ENCODE measurements around the gene TXK.

TXK gene

DNA sequence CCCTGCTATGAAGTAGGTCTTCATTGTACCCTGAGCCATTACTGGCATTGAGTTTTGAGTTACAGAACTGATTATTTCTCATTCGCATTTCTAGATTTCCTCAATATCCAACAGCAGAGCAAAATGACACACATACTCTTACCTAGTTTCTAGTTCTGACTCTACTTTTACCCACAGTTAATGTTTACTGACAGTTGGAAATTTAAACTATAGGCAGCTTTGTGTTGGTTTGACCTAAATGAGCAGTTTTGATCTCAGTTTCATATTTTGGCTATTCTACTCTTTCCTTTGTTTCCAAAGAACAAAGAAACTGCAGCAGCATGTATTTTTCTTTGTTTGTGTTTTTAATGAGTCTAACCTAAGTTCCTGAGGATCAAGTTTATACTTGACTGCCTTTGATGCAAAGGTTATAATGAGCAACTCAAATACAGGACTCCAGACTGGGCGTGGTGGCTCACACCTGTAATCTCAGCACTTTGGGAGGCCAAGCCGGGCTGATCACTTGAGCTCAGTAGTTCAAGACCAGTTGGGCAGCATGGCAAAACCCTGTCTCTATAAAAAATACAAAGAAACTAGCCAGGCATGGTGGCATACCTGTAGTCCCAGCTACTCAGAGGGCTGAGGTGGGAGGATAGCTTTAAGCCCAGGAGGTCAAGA, 30.4 kb downstream of the TXK start:
- no peak for DNase-seq (ENCODE audit: low spot score)

DNA sequence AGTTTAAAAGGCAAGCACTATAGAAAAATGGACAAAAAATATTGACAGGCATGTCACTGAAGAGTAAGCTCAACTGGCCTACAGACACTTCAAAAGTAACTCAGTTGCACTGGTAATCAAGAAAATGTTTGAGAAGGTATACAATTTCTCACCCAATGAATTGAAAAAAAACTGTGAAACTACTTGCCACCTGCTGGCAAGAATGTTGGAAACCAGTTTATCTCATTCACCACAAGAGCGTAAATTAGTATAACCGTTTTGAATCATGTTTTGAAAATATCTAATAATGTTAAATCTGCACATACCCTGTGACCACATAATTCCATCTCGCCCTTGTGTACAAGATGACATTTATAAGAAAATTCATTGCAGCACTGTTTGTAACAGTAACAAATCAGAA, 31.7 kb downstream of the TXK start:
- DNase-seq (ENCODE audit: low spot score), result no peak

DNA sequence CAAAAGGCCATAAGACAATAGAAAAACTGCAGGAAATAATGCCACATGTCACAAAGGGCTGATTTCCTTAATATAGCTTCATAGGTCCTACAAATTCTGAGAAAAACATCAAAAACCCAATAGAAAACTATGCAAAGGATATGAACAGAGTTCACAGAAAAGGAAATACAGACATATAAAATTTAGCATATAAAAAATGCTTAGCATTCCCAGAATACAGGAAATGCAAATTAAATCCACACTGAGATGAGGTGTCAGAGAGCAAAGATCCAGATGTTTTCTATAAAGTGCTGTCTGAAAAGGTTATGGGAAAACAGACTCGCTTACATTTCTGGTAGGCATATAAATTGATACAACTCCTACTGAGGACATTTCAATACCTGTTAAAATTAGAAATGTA, 33.8 kb downstream of the TXK start:
- no peak for DNase-seq (ENCODE audit: low spot score)

DNA sequence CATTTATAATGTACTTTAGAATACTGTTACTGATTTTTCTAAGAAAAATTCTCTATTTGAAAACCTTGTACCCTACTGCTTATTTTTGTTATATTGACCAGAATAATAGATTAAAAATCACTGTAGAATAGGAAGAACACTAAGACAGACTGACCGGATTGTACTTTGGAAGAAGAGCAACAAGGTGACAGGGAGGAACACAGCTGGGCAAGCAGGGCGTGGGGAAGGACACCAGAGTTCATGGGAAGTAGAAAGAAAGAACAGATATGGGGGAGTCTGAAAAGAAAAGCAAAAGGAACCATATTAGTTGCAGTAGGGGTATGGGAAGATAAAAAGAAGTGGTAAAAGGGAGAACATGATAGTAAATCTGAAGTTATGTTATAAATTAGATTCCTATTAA, 38.6 kb downstream of the TXK start:
- DNase-seq (ENCODE audit: low spot score), result no peak

DNA sequence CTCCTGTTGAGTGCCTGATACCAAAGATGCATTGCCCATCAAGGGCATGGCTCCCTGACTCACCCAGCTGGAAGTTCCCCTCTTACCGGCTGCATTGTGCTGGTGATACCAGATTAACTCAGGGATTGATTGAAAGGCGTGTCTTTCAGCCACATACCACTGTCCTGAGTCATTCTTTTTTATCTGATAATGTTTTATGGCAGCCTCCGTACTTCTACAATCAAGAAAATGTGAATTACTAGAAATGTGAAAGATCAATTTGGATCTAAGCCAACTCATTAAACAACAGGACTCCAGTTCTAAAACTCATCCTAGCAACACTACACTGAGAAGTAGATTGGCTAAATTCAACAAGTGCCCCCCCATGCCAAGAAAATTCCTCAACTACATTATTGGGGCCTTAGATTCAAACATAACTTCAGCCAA, 40.0 kb downstream of the TXK start:
- DNase-seq (ENCODE audit: low spot score), result no peak

DNA sequence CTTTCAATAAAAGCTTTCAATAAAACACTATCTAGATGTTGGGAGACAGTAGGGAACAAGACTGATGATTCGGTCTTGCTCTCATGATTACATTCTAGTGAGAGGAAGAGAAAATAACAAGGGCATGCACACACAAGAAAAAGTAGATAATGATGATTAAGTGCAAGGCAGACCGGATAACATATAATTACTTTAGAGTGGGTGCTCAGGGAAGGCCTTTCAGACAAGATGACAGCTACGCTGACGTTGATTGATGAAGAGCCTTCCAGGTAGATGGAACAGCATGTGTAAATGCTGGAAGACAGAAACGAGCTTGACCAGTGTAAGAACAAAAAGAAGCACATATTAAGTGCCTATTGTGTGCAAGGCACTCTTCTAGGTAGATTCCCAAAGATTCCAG, 43.4 kb downstream of the TXK start:
- no peak for DNase-seq (ENCODE audit: low spot score)

DNA sequence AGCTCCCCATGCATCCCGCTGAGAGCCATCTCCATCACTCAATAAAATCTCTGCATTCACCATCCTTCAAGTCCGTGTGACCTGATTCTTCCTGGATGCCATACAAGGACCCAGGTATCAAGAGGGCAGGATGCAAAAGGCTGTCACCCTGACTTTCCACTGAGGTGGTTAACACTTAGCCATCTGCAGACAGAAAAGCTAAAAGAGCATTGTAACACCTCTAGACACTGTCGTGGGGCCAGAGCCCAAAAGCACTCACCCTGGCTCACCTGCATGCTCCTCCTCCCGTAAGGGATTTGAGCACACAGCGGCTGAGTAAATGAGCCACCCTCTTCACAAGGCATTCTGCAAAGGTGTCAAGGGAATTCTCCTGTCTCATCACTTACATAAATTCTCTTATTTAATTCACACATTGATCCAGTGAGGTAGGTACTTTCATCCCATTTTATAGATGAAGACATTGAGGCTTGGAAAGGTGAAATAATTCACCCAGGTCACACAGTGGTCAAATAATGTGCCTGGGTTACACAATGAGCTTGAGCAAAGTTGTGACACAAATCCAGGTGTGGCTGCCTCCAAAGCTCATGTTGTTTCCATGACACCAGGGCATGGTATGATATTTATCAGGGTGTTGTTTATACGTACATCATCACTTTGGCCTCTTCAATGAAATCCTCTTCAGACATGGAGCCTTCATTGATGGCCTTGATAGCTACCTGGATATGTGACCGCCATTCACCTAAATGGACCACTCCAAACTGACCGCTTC, 48.0 kb downstream of the TXK start:
- DNase-seq (ENCODE audit: low spot score), result no peak

DNA sequence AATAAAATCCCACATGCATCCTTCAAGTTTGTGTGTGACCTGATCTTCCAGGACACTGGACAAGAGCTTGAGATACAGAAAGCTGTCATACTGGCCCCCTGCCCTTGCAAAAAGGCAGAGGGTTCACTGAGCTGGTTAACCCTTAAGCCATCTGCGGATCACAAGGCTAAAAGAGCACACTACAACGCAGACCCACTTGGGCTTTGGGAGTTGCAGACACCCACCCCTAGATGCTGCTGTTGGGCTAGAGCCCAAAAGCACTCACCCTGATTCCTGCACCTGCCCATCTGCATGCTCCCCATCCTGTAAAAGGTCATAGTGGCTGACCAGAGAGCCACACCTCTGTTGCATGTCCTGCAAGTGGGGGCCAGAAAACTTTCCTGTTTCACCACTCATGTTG, 51.1 kb downstream of the TXK start:
- no peak for DNase-seq (ENCODE audit: low spot score)

DNA sequence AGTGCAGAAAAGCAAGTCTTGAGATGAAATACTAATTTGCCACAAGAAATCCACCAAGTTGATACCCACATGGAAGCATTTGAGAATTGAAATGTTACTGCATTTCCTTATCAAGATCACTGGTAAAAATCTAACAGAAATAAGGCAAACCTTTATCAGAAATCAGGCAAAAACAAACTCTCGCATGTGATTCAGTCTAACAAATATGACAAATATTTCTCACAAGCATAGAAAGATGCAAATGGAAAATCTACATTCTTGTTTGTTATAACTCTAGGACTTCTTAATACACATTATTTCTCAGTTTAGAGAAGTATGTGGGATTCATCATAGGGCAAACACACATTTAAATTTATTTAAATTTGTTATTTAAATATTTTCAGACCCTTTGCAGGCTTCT, 52.9 kb downstream of the TXK start:
- DNase-seq (ENCODE audit: low spot score), result no peak

DNA sequence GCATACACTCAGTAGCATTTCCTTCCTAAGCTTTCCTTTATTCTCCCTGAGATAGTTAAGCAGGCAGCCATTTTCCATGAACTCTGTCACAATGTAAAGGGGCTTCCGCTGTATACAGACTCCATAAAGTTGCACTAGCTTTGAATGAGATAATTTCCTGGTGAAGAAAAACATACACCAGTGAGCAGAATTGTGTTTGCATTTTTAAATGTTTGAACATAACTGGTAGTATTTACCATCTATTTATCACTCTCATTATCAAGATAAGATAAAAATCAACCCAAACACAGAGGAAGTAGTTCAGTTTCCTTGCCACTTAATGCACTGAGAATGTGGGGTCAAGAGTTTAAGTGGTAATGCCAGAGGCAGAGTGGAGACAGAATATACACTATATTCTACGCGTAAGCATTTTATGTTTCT, 54.1 kb downstream of the TXK start:
- no peak for DNase-seq (ENCODE audit: low spot score)

DNA sequence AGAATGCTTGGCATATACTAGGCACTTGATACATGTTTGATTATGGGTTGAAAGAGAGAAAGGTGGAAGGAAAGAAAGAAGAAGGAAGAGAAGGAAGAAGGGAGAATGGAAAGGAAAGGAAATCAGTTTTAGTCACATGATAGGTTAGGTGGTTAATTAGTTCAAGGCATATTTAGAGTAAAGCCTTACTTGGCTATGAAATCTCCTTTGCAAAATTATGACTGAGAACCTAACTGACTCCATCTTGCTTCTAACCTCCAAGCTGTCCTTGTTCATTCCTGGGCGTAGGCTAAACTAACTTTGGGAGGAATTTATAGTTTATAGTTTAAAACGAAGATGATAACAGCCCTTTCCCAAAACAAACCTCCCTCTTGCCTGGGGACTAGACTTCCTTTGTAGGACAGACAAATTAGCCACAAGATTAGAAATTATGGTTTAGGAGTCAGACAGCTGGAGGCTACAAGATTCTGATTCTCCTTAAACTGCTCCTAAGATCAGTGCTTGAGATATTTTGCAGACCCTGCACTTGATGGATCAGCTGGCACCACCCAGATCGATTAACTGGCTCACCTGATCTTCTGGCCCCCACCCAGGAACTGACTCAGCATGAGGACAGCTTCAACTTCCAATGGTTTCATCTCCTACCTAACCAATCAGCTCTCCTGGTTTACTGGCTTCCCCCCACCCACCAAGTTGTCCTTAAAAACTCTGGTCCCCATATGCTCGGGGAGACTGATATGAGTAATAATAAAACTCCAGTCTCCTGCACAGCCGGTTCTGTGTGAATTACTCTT, 55.0 kb downstream of the TXK start:
- no peak for DNase-seq (ENCODE audit: low spot score)

DNA sequence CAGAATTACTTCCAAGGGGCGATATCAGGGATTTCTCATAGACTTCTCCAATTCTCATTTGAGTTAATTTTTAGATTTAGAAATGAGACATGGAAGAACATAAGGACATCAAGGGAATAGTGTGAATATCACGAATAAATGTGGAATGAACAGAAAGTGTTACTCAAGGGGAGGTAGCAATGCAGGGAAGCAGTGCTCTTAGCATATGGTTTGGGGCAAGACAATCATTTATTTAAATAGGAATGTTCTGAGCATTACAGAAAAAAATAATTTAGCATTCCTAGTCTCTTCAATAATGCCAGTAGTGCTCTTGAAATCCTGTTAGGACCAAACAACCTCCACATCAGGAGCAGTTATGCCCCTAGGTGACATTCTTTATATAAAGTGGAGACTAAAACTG, 55.6 kb downstream of the TXK start:
- no peak for DNase-seq (ENCODE audit: low spot score)

DNA sequence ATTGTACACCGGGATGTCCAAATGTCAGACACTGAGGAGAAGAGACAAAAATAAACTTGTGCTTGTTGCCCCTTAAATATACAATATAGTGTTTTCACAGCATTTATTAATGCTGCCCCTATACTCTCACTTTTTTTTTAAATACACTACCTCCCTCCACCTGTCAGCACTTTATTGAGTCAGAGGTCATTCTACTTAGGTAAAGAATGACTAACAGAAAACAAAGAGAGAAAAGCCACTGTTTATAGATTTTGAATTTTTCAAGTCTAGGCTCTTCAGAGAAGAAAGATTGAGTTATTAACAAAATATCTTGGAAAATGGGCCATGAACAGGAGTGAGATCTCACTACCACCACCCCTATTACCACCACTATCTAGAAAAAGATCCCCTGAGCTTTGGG, 59.4 kb downstream of the TXK start:
- no peak for DNase-seq (ENCODE audit: low spot score)

DNA sequence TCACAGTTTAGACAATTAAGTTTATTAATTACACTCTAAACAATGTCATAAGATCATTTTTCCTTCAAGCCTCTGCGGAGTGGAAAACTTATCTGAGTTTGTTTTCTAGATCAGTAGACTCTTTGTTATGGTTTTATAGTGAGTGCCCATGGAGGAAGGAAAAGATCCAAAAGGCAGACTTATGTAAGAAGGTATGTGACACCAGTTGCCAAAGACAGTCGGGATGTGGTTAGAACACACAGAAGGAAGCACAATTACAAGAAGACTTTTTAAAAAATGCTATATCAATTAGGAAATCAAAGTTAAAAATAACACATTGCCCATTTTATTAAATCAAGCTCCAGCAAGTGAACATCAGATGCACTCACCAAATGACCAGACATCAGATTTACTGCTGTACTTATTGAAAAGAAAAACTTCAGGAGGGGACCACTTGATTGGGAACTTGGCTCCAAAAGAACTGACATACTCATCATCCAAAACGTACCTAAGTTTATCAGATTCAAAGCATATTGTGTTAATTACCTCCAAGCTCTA, 60.4 kb downstream of the TXK start:
- no peak for DNase-seq (ENCODE audit: low spot score)

DNA sequence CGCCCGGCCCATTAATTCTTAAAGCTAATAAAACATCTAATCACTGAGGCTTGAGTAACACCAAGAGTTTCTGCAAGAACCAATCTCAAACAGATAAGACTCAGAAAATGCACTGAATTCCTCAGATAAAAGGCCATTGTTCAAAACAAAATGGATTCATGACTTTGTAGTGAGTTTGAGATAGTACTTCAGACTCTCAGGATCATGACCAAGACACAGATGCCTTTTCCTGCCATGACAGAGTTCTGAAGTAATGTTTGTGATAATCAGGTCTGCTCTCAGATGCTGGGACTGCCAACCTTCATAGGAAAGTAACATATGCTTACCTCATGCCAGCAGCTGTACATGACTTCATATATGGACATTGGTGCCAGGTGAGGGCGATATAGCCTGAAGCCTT, 62.9 kb downstream of the TXK start:
- DNase-seq (ENCODE audit: low spot score), result no peak

DNA sequence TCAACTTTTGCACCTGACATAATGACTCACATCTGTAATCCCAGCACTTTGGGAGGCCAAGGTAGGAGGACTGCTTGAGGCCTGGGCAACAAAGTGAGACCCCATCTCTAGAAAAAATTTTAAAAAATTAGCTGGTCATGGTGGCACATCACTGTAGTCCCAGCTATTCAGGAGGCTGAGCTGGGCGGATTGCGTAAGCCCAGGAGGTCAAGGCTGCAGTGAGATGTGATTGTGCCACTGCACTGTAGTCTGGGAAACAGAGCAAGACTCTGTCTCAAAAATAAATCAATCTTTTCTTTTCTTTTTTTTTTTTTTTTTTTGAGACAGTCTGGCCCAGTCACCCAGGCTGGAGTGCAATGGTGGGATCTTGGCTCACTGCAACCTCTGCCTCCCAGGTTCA, 65.0 kb downstream of the TXK start:
- no peak for DNase-seq (ENCODE audit: low spot score)

DNA sequence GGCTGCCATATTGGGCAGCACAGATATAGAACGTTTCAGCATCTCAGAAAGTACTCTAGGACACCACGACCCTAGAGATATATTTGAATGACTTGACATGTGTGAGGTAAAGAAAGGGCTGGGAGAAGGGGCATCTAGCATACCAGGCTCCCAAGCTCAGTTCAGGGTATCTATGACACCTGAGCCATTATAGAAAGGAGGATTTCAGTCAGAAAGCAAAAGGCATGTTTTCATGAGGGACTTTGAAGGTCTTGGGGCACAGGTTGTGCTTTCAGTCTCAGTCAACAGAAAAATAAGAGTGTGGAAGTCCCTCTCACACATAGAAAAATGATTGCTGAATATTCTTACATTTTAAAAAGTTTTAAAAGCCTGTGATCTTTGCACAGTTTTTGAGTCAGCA, 65.9 kb downstream of the TXK start:
- DNase-seq (ENCODE audit: low spot score), result no peak

DNA sequence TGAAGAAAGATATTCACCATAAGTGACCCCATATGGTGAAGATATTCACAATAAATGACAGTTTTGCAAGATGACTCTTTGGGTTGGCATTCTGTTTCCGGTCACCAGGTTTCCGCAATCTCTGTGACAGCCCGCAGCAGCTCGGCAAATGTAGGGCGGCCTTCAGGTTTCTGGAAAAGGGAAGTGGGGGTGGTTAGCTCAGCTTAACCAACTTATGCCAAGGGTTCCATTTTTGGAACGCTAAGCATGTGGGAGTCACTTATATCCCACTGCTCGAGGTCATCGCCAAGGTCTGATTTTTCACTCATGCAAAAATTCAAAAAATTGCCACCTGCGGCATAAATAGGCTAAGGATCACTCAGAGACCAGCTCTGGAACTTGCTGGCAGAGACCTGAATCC, 66.5 kb downstream of the TXK start:
- no peak for DNase-seq (ENCODE audit: low spot score)

DNA sequence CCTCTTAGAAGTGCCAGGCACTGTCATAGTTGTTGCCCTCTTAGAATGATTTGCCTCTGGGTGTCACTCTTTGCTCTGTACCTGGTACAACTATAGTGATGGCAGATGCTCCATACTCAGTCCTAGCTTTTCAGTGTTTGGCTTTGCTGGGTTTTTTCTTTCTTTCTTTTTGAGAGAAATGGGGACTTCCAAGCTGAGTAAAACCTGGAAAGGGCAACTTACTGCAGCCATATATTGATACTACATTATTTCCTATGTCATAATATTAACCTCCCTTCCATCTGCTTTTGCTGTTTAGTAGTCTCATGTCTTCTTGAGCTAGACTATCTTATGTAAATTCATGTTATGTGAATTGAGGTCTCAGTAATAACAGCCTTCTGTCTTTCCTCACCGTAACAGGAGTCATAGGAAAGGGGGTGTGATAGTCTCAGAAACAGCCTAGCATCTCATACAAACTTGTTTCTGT, 68.4 kb downstream of the TXK start:
- no peak for DNase-seq (ENCODE audit: low spot score)

DNA sequence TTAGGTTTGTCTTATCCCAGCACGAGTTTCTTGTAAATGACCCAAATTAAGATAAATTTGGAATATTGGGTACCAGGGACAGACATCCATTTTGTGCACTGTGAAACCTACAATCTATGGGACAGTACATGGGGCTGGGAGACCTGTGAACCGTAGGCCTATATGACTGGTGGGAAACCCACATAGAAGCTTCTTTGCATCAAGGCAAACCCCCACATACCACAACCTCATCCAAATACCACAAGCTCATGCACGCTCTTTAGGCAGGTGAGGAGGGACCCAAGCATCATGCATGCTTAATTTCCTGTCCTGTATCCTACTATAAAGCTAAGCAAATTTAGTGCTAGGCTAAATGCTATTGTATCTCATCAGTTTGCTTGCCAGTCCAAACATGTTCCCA, 69.7 kb downstream of the TXK start:
- DNase-seq (ENCODE audit: low spot score), result no peak

DNA sequence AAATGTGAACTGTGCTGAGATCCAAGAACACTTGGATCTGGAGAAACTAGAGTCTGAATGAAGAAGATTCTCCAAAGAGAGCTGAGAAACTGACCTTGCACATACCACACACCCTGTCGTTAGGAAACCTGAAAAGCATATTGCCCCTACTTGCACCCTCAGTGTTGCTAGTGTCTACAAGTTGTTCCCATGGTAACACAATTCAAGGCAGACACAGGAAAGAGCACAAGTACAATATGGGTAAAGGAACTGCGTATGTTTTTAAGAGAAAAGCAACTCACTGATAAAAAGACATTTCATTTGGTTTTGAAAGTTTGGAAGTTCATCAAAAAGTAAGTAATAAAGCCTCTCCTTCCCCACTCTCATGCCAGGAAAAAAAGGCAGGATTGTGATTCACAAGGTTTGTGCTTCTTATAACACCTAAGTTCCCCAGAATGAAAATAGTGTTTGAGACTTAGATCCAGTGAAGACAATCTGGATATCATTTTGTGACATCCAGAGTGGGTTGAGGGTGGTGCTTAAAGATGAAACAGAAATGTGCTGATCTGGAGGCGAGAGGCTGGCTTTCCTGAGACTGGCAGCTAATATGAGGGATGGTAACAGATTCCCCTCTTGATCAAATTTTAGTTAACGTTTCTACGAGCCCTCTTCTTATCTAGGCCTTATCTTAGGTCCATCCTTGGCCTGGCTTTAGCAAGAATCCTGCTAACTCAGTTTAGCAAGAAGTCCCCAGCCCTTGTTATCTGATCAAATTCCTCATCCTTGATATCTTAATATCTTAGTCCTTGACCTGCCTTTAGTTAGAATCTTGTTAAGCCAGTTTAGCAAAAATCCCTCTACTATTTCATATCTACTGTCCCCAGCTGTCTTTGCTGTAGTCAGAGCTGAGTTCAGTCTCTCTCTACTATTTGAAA, 75.2 kb downstream of the TXK start:
- no peak for DNase-seq (ENCODE audit: low spot score)

DNA sequence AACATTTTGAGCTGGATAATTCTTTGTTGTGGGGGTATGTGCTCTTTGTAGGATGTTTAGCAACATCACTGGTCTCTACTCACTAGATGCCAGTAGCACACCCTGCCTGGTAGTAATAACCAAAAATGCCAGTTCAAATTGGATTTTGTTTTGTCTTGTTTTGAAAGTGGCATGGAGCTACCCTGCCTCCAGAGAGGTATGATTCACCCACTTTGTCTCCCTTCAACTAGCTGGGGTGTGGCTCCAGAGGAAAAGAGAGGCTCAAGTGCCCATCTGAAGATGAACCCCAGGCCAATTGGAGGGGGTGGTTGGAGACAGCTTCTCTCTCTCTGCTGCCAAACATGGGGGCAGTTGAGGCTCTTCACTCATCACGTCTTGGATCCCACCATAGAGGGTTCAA, 83.0 kb downstream of the TXK start:
- DNase-seq (ENCODE audit: low spot score), result no peak

Measured in hematopoietic multipotent progenitor cell treated with erythropoietin and hydrocortisone succinate and interleukin-3 and kit ligand, for 15 days (in vitro differentiated cells).